ENCODE results near the gene ALK.

ALK gene

DNA sequence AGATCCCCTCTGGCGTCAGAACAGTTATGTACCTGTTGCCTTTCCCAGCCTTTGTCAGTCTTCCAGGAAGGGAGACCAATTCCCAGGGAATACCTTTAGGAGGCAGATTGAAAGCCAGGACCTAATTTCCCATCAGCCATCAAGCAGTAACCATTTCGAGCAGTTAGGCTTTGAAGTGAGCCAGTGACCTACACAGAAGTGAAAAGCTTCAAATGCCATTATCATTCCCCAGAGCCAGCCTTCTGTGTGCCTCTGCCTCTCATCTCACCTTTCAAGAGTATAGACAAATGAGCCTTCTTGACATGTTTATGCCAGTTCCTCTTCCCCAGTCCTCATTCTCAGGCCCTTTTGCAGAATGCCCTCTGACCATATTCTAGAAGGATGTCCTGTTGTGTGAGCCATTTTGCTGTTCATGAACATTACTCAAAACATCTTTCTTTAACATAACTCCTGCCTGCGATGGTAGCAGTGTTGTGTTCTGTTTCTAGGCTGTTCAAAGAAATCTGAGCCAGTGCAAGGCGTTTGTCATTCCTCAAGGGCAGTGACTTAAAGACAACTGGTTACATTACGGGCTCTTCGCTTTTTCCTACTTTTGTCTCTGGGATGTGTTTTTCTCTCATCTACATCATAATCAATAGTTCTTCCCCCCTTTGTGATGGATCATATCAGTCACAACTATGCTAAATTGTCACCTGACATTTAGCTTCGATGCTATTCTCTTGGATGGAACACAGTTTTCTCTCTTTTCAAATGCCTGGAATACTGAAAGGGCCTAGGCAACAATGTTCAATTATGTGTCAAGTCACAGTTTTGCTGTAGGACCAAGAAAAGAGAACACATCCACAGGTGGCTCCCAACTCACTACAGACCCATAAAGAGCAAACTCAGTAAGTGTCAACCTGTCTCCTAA, 138.6 kb downstream of the ALK start:
- Histone ChIP-seq H3K4me1 (ENCODE audit: insufficient read depth, insufficient read length) (peaks cover 2% of the 10 kb centered on the region), H3K27me3 (ENCODE audit: insufficient read depth, insufficient read length) (no peaks in the 10 kb centered on the region), H3K36me3 (ENCODE audit: insufficient read depth, insufficient read length, low read length) (no peaks in the 10 kb centered on the region), H3K9ac (ENCODE audit: insufficient read length, low read depth) (no peak overlapping the region), H3K9me3 (ENCODE audit: insufficient read depth, low read length) (no peaks in the 10 kb centered on the region), H3K4me3 (ENCODE audit: insufficient read length, low read depth) (no peak overlapping the region)
- TF ChIP-seq ZNF274 (IDR thresholded peaks at IDR 0.05; ENCODE audit: low read depth, low read length), result no peak
- TF ChIP-seq SUZ12 (IDR thresholded peaks at IDR 0.05; ENCODE audit: extremely low read depth, insufficient read depth, insufficient read length), result no peak
- no peak for DNase-seq (ENCODE audit: low read depth, low spot score)

DNA sequence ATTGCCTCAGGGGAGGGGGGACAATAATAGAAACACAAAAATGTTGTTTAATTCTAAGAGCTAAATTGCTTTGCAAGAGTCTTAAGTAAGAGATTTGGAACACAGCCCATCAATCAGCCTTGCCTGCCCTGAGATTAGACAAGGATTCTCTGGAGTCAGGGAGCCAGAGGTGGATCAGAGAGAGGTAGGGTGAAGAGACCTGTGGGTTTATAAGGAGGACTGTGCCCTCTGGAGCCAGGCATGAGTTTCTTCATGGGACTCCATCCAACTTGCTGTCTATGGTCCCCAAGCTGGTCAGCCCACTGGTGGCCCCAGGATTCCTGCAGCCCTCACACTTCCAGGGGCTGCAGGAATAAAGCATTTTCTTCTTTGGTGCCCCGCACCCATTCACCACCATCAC, 139.3 kb downstream of the ALK start:
- H3K9me3 ChIP-seq (ENCODE audit: insufficient read depth, low read length), result no peaks in the 10 kb centered on the region
- H3K36me3 ChIP-seq (ENCODE audit: insufficient read depth, insufficient read length, low read length), result no peaks in the 10 kb centered on the region
- H3K27me3 ChIP-seq (ENCODE audit: insufficient read depth, insufficient read length), result no peaks in the 10 kb centered on the region
- TF ChIP-seq YY1 (IDR thresholded peaks at IDR 0.05; ENCODE audit: insufficient read depth, insufficient read length), result no peak
- TF ChIP-seq SUZ12 (IDR thresholded peaks at IDR 0.05; ENCODE audit: extremely low read depth, insufficient read depth, insufficient read length), result no peak
- TF ChIP-seq ZNF274 (IDR thresholded peaks at IDR 0.05; ENCODE audit: low read depth, low read length), result no peak
- H3K4me3 ChIP-seq (ENCODE audit: insufficient read length, low read depth), result no peak overlapping the region
- H3K4me1 ChIP-seq (ENCODE audit: insufficient read depth, insufficient read length), result peaks cover 2% of the 10 kb centered on the region
- H3K9ac ChIP-seq (ENCODE audit: insufficient read length, low read depth), result no peak overlapping the region
- DNase-seq (ENCODE audit: low read depth, low spot score), result no peak

DNA sequence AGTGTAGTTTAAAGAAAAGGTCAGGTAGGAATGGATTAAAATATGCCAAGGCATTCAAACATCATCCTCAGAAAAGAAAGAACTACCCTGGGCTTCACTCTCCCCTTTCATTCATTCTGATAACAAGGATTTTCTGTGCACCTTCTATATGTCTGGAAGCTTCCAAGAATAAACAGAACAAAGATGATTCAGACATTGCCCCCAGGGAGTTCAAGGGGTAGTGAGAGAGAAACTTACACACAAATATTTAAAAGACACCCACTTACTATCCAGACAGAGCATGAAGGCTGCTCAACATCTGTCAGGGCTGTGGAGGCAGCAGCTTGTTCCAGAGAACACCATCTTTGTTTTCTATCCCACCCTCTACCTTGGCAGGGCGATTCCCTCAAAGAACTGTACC, 140.5 kb downstream of the ALK start:
- no peak for DNase-seq (ENCODE audit: low read depth, low spot score)
- H3K4me1 ChIP-seq (ENCODE audit: insufficient read depth, insufficient read length), result peaks cover 2% of the 10 kb centered on the region
- no peaks in the 10 kb centered on the region for H3K36me3 ChIP-seq (ENCODE audit: insufficient read depth, insufficient read length, low read length)
- TF ChIP-seq ZNF274 (IDR thresholded peaks at IDR 0.05; ENCODE audit: low read depth, low read length) (no peak), SUZ12 (IDR thresholded peaks at IDR 0.05; ENCODE audit: extremely low read depth, insufficient read depth, insufficient read length) (no peak), YY1 (IDR thresholded peaks at IDR 0.05; ENCODE audit: insufficient read depth, insufficient read length) (no peak)
- no peaks in the 10 kb centered on the region for H3K9me3 ChIP-seq (ENCODE audit: insufficient read depth, low read length)
- H3K4me3 ChIP-seq (ENCODE audit: insufficient read length, low read depth), result no peak overlapping the region
- no peaks in the 10 kb centered on the region for H3K27me3 ChIP-seq (ENCODE audit: insufficient read depth, insufficient read length)
- no peak overlapping the region for H3K9ac ChIP-seq (ENCODE audit: insufficient read length, low read depth)

DNA sequence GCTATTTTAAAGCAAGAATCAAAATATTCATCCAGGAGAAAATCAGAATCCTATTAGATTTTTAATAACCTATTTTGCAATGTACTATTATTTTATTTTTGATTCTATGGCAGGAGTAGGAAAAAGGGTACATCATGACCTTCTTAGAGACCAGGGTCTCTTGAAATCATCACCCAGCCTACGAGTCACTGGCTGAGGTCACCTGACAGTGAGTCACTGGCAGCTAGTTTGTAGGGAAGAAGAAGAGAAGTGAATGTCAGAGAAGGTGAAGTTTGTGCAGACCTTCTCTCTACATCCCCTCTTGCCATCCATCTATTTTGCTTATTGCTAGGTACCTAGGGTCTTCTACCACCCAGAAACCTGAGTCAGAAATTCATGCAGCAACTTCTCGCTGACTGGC, 144.2 kb downstream of the ALK start:
- no peaks in the 10 kb centered on the region for H3K9me3 ChIP-seq (ENCODE audit: insufficient read depth, low read length)
- H3K27me3 ChIP-seq (ENCODE audit: insufficient read depth, insufficient read length), result no peaks in the 10 kb centered on the region
- no peak for DNase-seq (ENCODE audit: low read depth, low spot score)
- no peaks in the 10 kb centered on the region for H3K36me3 ChIP-seq (ENCODE audit: insufficient read depth, insufficient read length, low read length)
- no peak overlapping the region for H3K9ac ChIP-seq (ENCODE audit: insufficient read length, low read depth)
- no peaks in the 10 kb centered on the region for H3K4me1 ChIP-seq (ENCODE audit: insufficient read depth, insufficient read length)
- H3K4me3 ChIP-seq (ENCODE audit: insufficient read length, low read depth), result no peak overlapping the region
- TF ChIP-seq SUZ12 (IDR thresholded peaks at IDR 0.05; ENCODE audit: extremely low read depth, insufficient read depth, insufficient read length) (no peak), YY1 (IDR thresholded peaks at IDR 0.05; ENCODE audit: insufficient read depth, insufficient read length) (no peak), ZNF274 (IDR thresholded peaks at IDR 0.05; ENCODE audit: low read depth, low read length) (no peak)

DNA sequence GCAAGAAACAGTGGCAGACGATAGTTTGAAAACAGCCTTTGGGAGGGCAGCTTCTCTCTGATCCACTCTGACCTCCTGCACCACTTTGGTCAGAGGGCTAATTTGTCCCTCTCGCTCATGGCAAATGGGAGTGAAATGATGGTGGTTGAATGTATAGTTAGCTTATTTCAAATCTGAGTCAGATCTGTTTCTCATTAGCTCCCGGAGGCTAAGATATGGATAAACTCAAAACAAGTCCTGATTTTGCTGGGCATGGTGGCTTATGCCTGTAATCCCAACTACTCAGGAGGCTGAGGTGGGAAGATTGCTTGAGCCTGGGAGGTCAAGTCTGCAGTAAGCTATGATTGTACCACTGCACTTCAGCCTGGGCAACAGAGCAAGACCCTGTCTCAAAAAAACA, 145.0 kb downstream of the ALK start:
- TF ChIP-seq SUZ12 (IDR thresholded peaks at IDR 0.05; ENCODE audit: extremely low read depth, insufficient read depth, insufficient read length) (no peak), YY1 (IDR thresholded peaks at IDR 0.05; ENCODE audit: insufficient read depth, insufficient read length) (no peak), ZNF274 (IDR thresholded peaks at IDR 0.05; ENCODE audit: low read depth, low read length) (no peak)
- Histone ChIP-seq H3K9me3 (ENCODE audit: insufficient read depth, low read length) (no peaks in the 10 kb centered on the region), H3K9ac (ENCODE audit: insufficient read length, low read depth) (no peak overlapping the region), H3K27me3 (ENCODE audit: insufficient read depth, insufficient read length) (no peaks in the 10 kb centered on the region), H3K4me1 (ENCODE audit: insufficient read depth, insufficient read length) (no peaks in the 10 kb centered on the region), H3K4me3 (ENCODE audit: insufficient read length, low read depth) (no peak overlapping the region), H3K36me3 (ENCODE audit: insufficient read depth, insufficient read length, low read length) (no peaks in the 10 kb centered on the region)
- no peak for DNase-seq (ENCODE audit: low read depth, low spot score)

DNA sequence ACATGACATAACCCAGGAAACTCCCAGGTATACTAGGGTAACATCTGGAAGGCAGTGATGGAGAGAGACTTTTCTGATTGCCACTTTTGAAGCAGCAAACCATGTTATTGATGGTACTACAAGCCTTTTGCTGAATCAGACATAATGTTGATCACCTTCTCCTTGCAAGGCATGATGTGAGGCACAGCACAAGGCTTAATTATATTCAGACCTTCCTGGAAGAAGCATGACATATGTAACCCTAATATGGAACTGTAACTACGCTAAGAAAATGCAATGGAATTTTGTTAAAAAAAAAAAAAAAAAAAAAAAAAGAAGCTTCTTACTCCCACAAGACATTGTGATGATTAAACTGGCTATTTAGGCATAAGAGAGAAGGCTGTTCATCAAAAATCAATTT, 145.4 kb downstream of the ALK start:
- Histone ChIP-seq H3K27me3 (ENCODE audit: insufficient read depth, insufficient read length) (no peaks in the 10 kb centered on the region), H3K4me3 (ENCODE audit: insufficient read length, low read depth) (no peak overlapping the region), H3K36me3 (ENCODE audit: insufficient read depth, insufficient read length, low read length) (no peaks in the 10 kb centered on the region), H3K9me3 (ENCODE audit: insufficient read depth, low read length) (no peaks in the 10 kb centered on the region), H3K4me1 (ENCODE audit: insufficient read depth, insufficient read length) (no peaks in the 10 kb centered on the region), H3K9ac (ENCODE audit: insufficient read length, low read depth) (no peak overlapping the region)
- TF ChIP-seq YY1 (IDR thresholded peaks at IDR 0.05; ENCODE audit: insufficient read depth, insufficient read length), result no peak
- no peak for TF ChIP-seq ZNF274 (IDR thresholded peaks at IDR 0.05; ENCODE audit: low read depth, low read length)
- no peak for TF ChIP-seq SUZ12 (IDR thresholded peaks at IDR 0.05; ENCODE audit: extremely low read depth, insufficient read depth, insufficient read length)
- no peak for DNase-seq (ENCODE audit: low read depth, low spot score)

DNA sequence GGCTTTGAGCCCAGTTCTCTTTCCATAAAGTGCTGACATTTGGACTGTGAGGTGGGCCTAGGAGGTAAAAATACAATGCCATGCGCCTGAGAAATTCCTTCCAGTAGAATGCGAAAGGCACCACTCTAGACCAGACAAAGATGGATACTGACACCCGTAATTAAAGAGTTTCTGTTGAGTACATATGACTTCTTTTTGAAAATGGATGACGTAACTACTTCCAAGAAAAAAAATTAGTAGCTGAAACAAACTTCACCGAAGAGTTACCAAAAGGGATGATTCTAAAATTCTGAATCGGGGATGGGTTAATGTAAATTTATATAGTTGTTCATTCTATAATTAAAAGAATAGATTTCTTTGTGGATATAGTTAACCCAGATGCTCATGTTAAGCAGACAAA, 146.8 kb downstream of the ALK start:
- no peaks in the 10 kb centered on the region for H3K27me3 ChIP-seq (ENCODE audit: insufficient read depth, insufficient read length)
- no peak for DNase-seq (ENCODE audit: low read depth, low spot score)
- H3K9me3 ChIP-seq (ENCODE audit: insufficient read depth, low read length), result no peaks in the 10 kb centered on the region
- no peaks in the 10 kb centered on the region for H3K36me3 ChIP-seq (ENCODE audit: insufficient read depth, insufficient read length, low read length)
- H3K4me3 ChIP-seq (ENCODE audit: insufficient read length, low read depth), result no peak overlapping the region
- no peak overlapping the region for H3K9ac ChIP-seq (ENCODE audit: insufficient read length, low read depth)
- TF ChIP-seq YY1 (IDR thresholded peaks at IDR 0.05; ENCODE audit: insufficient read depth, insufficient read length) (no peak), SUZ12 (IDR thresholded peaks at IDR 0.05; ENCODE audit: extremely low read depth, insufficient read depth, insufficient read length) (no peak), ZNF274 (IDR thresholded peaks at IDR 0.05; ENCODE audit: low read depth, low read length) (no peak)
- no peaks in the 10 kb centered on the region for H3K4me1 ChIP-seq (ENCODE audit: insufficient read depth, insufficient read length)

Data from NT2/D1 (cell line).